Spinal cord (tissue), 10 donors: ENCODE data around the gene TRABD2B. TPM values are rescaled to one million over a fixed set of nuclear protein-coding genes. Genes with fewer than 3 reads are reported as not detected.
A peak's percentile ranks its signal among the peaks of the same experiment; 100 is the strongest.

Experiments
- DNase-seq, 6 donors: peaks; one replicate each; pipeline versions ENCODE4 v3.0.0 to v3.0.0-alpha.2; 2013 to 2015; ENCODE audit warnings: low spot score in 6 of 6, low read depth in 4 of 6
- H3K27ac ChIP-seq: one replicate; pipeline ENCODE4 v1.5.1; 2013; ENCODE audit warnings: low read depth, low read length, control low read depth
- H3K27me3 ChIP-seq: one replicate; pipeline ENCODE4 v1.6.1; 2013; ENCODE audit warnings: low read length; ENCODE audit not compliant: control insufficient read depth, insufficient read depth
- H3K36me3 ChIP-seq: one replicate; pipeline ENCODE4 v1.6.1; 2013; ENCODE audit warnings: low read length; ENCODE audit not compliant: control insufficient read depth, insufficient read depth
- H3K4me1 ChIP-seq: one replicate; pipeline ENCODE4 v1.6.1; 2013; ENCODE audit warnings: low read length; ENCODE audit not compliant: control insufficient read depth, insufficient read depth
- H3K4me3 ChIP-seq: one replicate; pipeline ENCODE4 v1.5.1; 2013; ENCODE audit warnings: low read depth, low read length, control low read depth
- H3K9me3 ChIP-seq: one replicate; pipeline ENCODE4 v1.6.1; 2013; ENCODE audit warnings: low read length; ENCODE audit not compliant: control insufficient read depth, insufficient read depth
- WGBS: methylation state at CpG from one replicate; pipeline ENCODE4 v1.1.5; 2013; ENCODE audit warnings: missing lambda C conversion rate; ENCODE audit not compliant: insufficient coverage; 5-methylcytosine and 5-hydroxymethylcytosine counted together
- polyA plus RNA-seq, 2 donors: library from polyadenylated mRNA; unstranded; fragments of 120-200 nt; gene quantifications; one replicate each; pipeline ENCODE4 v1.2.1, GENCODE V29; 2013; ENCODE audit not compliant: insufficient read length in 2 of 2
- total RNA-seq, 2 donors: library from RNA; depleted of rRNA in 1 of 2; stranded (reverse); fragments of 120-200 nt in 1 of 2; fragments of >200 nt in 1 of 2; gene quantifications; one replicate each; pipeline versions ENCODE4 v1.2.3 to v1.2.4, GENCODE V29; 2013 to 2014
- donor health status: healthy.

TRABD2B gene
- total and polyA plus RNA-seq, 4 donors = 0.89 to 3.1 (median 1.6) TPM

DNA sequence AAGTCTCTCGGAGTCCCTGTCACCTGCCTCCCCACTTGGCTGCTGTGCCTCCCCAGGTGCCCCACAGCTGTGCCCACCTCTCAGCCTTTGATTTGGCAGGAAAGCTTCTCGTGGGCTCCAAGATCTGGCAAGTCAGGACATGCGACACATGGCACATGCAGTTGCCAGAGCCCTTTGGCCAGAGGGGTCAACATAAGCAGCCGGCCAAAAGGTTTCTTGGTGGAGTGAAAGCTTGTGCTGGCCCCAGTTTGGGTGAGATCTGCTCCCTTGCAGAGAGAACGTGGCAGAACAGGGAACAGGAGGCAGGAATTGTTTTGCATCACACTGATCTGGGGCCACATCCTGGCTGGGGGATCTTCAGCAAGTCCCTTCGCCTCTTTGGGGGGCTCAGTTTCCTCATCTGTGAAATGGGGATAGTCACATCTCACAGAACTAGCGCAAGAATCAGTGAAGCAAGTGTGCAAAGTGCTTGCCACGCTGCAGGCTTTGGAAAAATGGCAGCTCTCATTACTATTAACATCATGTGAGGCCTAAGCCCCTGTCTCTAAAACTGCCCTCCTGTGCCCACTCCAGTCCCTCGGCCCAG lies 232.6 kb downstream of the TRABD2B start:
- no peak overlapping the region for H3K27ac ChIP-seq
- peaks cover 38% of the 10 kb centered on the region for H3K4me1 ChIP-seq

DNA sequence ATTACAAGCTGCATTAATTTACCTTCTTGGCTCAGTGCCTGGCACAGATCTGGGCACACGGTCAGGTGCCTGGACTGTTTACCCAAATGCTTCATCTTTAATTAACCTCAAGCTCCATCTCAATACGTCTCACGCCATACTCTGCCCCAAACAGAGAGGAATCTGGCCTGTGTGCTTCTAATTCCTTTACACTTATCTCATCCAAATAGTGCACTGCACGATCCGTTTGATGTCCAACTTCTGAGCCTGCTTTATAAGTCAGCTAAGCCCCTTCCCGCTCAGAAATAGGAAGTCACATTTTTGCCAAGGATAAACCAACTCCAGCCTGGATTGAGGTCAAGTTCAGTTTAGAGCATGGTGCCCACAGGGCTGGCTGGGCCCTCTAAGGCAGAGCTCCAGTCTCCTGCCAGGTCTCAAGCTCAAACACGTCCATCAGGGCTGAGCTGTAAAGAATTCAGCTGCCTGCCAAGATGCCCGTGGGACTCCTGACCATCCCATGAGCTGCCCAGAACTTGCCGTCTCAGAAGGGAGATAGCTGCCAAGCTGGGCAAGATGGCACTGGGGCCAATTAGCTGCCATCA lies 233.5 kb downstream of the TRABD2B start:
- peak in 2 of 6 donors; percentile 50 to 65 for DNase-seq
- H3K27ac ChIP-seq = no peak overlapping the region
- H3K4me1 ChIP-seq = peaks cover 29% of the 10 kb centered on the region

More for the DNA sequence above, 232.6 kb downstream of the TRABD2B start:
- no peaks in the 10 kb centered on the region for H3K9me3 ChIP-seq
- H3K4me3 ChIP-seq = no peak overlapping the region
- H3K27me3 ChIP-seq = no peaks in the 10 kb centered on the region
- DNase-seq = no peak
- WGBS = 81% methylated on average over 9 of the region's 9 CpGs
- no peaks in the 10 kb centered on the region for H3K36me3 ChIP-seq

DNA sequence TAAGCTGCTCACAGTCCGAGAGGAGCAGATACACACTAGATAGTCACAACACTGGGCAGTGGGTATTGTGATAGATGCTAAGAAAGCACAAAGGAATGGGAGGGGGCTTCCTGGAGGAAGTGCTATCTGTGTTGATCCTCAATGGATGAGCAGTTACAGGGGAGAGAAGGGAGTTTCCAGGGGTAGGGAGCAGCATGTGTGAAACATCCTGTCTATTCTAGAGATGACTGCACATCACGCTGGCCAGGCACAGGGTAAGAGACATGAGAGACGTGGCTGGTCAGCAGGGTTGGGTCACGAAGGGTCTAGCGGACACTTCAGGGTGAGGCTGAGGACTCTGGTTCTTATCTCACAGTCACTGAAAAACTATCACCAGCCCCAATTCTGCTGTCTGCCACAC lies 235.2 kb downstream of the TRABD2B start:
- DNase-seq = no peak
- Histone ChIP-seq H3K27ac (no peak overlapping the region), H3K36me3 (no peaks in the 10 kb centered on the region), H3K9me3 (no peaks in the 10 kb centered on the region), H3K4me3 (no peak overlapping the region), H3K4me1 (peaks cover 23% of the 10 kb centered on the region), H3K27me3 (no peaks in the 10 kb centered on the region)
- 66% methylated on average over 4 of the region's 5 CpGs for WGBS

More for the DNA sequence above, 233.5 kb downstream of the TRABD2B start:
- 49% methylated on average over 9 of the region's 9 CpGs for WGBS
- Histone ChIP-seq H3K9me3 (no peaks in the 10 kb centered on the region), H3K36me3 (no peaks in the 10 kb centered on the region), H3K27me3 (no peaks in the 10 kb centered on the region), H3K4me3 (no peak overlapping the region)

DNA sequence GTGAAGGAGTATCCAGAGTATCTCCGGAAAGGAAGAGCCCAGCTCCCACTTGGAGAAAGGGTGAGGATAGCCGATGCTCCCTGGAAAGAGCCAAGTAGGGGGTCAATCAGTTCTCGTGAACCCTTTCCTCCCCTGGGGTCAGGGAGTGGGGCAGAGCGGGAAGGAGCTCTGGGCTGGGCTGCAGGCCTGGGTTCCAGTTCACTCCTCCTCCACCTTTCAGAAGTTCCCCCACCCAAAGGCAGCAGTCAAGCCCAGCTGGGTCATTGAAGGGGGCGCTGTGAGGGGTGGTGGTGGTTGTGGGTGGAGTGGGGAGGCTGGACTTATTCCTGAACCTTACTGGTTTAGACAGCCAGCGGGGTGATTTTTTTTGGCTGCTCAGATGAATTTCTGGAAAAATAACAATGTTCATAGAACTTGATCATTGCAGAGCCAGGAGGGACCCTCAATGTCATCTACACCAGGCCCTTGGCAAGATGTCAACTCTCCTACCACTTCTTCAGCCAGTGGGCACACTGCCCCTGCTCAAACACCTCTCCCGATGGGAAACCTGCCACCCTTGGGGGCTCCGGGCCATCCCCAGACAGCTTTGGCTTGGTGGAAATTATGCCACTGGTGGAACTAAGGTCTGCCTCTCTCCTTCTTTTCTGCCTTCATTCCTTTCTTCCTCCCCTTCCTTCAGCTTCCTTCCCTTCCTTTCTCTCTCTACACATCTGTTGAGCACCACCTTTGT lies 235.8 kb downstream of the TRABD2B start:
- H3K4me1 ChIP-seq = peaks cover 26% of the 10 kb centered on the region
- H3K4me3 ChIP-seq = no peak overlapping the region
- no peaks in the 10 kb centered on the region for H3K27me3 ChIP-seq
- H3K27ac ChIP-seq = no peak overlapping the region
- no peaks in the 10 kb centered on the region for H3K36me3 ChIP-seq
- DNase-seq = no peak
- 91% methylated on average over 6 of the region's 8 CpGs for WGBS
- H3K9me3 ChIP-seq = no peaks in the 10 kb centered on the region

DNA sequence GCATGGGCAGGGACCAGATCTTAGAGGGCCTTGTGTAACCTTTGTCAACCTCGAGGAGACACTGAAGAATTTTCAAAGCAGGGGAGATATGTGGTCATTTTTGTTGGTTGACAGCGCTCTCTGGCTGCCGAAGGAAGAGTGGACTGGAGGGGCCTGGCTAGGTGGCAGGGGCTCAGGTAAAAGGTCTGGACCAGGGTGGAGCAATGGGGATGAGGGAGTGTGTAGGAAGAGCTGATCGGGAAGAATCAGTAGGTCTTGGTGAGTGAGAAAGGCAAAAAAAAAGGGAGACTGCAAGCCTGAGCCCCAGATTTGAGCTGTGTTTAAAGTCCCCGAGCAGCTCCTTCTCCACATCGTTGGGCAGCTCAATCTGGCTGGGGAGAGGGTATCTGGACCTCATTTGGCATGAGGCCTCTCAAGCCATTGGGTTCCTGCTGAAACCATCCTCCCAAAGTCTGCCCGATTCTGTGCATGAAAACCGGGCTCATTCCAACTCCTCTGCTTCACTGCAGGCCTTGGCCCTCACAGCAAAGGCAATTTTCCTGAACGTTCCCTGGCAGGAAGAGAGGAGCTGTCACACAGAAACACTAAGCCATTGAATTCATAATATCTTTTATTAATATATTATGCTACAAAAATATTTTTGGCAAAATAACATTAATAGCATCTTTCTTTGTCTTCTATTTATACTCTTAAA lies 237.1 kb downstream of the TRABD2B start:
- no peaks in the 10 kb centered on the region for H3K27me3 ChIP-seq
- H3K27ac ChIP-seq = no peak overlapping the region
- no peaks in the 10 kb centered on the region for H3K9me3 ChIP-seq
- H3K4me3 ChIP-seq = no peak overlapping the region
- DNase-seq = peak in 1 of 6 donors; percentile 35
- H3K36me3 ChIP-seq = no peaks in the 10 kb centered on the region
- WGBS = 68% methylated on average over 8 of the region's 9 CpGs
- peaks cover 29% of the 10 kb centered on the region for H3K4me1 ChIP-seq

DNA sequence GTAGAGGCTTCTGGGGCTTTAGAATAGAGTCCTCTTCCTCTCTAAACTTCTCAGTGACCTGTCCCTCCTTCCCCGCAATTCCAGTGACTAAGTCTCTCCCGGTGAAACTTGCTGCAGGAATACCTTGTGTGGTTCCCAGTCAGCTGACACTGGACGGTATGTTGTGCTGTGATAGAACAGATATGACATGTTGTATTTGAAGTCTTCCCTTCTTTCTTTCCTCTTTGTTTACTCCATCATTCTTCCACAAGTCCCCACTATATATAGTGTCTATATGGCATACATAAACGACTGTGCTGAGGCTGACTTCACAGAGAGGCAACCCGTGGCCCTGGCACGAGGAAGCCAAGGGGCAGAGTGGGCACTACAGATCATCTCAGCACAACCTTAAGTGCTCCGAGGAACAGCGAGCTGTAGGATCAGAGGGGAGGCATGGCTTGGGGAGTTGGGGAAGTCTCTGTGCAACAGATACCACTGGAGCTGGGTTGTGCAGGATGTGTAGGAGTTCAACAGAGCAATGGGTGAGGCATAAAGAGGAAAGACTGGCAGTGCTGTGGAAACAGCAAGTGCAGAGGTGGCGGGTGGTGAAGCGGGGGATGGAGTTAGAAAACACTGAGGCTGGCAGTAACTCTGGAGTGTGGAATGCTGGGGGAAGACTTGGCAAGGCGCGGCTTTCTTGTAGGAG lies 237.8 kb downstream of the TRABD2B start:
- WGBS = 93% methylated on average over 8 of the region's 12 CpGs
- no peak for DNase-seq
- Histone ChIP-seq H3K4me3 (no peak overlapping the region), H3K27ac (no peak overlapping the region), H3K27me3 (no peaks in the 10 kb centered on the region), H3K36me3 (no peaks in the 10 kb centered on the region), H3K4me1 (peaks cover 27% of the 10 kb centered on the region), H3K9me3 (no peaks in the 10 kb centered on the region)

DNA sequence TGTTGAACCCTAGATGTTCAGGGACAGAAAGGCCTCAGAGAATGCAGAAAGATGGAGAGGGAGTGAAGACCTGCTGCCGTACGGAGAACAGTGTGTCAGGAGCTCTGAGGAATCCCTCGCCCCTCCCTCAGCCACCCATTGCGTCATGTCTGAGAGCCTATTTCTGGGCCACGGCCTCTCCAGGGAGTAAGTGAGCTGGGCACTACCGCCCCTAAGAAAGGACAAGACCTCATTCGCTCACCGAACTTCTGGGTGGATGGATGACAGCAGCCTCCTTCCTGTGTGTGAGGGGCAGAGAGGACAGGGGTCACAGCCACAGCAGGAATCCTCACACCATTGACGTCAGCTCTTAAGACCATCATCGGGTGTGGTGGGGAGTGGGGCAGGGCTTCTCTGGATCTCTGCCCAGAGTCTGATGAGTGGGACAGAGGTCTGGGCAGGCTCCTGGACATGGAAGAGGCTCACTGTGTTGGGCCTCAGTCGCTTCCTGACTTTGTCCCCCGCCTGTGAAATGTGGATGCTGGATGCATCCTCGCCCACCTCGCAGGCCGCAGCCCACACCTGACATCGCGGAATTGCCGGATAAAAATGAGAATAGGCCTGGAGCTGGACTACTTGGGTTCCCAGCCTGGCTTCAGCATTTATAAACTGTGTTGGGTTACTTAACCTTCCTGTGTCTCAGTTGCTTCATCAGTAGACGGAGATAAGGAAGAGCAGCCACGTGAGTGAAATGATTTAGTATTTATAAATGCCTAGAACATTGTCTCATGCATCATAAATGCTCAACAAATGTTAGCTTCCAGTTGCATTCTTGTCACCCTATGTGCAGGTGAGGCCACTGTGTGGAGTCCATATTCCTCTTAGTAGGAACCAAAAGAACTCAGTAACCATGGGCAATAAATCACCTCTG lies 238.6 kb downstream of the TRABD2B start:
- H3K36me3 ChIP-seq = no peaks in the 10 kb centered on the region
- no peaks in the 10 kb centered on the region for H3K9me3 ChIP-seq
- no peak overlapping the region for H3K27ac ChIP-seq
- 80% methylated on average over 15 of the region's 20 CpGs for WGBS
- DNase-seq = no peak
- H3K4me1 ChIP-seq = peaks cover 20% of the 10 kb centered on the region
- H3K4me3 ChIP-seq = no peak overlapping the region
- H3K27me3 ChIP-seq = no peaks in the 10 kb centered on the region

DNA sequence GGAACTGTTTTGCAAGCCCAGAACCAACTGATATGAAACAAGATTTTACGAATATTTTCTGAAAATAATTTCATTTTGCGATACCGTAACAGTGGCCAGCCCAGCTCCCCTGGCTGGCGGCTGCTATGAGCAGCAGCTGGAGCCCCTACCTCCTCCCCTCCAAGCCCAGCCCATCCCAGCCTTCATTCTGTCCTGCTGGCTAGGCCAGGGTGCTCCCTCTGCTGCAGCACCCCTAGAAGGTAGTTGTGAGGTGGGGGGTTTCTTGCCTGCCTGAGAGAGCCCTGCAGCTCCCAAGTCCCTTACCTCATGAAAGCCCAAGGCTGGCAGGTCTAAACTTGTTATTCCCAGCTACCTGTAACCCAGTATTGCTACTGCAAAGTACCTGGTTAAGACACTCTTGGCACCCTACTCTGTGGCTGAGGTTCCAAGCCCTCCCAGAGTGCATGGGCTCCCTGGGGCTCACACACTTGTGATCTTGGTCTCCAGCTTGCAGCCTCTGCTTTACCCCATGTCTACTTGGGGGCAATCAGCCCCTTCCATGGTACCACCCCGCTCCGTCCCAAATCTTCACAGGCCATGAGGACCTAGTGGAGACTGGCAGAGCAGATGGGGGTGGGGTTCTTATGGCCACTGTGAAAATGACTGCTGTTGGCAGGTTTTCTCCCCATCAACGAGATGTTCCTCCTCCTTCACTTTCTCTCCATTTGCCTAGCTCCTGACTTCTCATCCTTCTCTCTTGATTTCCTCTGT lies 239.8 kb downstream of the TRABD2B start:
- H3K4me1 ChIP-seq = peaks cover 24% of the 10 kb centered on the region
- no peaks in the 10 kb centered on the region for H3K36me3 ChIP-seq
- no peaks in the 10 kb centered on the region for H3K9me3 ChIP-seq
- DNase-seq = no peak
- H3K4me3 ChIP-seq = no peak overlapping the region
- no peak overlapping the region for H3K27ac ChIP-seq
- H3K27me3 ChIP-seq = no peaks in the 10 kb centered on the region
- WGBS = 100% methylated on average over 3 of the region's 7 CpGs
